C4-2B (cell line): ENCODE measurements around the gene FES.

ENCODE experiments used
- ZFX ChIP-seq: fragments of 450-650 bp; IDR thresholded peaks from 2 replicates; pipeline ENCODE4 v1.6.1; 2017
- TF ChIP-seq, protein P1 (sequence below): fragments of 450-650 bp; conservative IDR thresholded peaks from 2 replicates; pipeline ENCODE4 v1.5.1; 2017; ENCODE audit warnings: mild to moderate bottlenecking

DNA sequence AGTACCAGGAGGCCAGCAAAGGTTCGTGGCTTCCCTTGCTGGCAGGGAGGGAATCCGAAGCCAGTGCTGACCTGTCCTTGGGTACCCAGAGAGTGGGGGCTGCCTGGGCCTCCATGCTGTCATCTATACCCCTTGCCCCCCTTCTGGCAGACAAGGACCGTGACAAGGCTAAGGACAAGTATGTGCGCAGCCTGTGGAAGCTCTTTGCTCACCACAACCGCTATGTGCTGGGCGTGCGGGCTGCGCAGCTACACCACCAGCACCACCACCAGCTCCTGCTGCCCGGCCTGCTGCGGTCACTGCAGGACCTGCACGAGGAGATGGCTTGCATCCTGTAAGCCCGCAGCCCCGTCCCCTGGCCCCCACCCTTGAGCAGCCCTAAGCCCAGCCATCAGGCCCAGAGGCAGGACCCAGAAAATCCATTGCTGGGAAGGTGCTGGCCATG lies 2.8 kb downstream of the FES start:
- TF ChIP-seq, protein P1, sequence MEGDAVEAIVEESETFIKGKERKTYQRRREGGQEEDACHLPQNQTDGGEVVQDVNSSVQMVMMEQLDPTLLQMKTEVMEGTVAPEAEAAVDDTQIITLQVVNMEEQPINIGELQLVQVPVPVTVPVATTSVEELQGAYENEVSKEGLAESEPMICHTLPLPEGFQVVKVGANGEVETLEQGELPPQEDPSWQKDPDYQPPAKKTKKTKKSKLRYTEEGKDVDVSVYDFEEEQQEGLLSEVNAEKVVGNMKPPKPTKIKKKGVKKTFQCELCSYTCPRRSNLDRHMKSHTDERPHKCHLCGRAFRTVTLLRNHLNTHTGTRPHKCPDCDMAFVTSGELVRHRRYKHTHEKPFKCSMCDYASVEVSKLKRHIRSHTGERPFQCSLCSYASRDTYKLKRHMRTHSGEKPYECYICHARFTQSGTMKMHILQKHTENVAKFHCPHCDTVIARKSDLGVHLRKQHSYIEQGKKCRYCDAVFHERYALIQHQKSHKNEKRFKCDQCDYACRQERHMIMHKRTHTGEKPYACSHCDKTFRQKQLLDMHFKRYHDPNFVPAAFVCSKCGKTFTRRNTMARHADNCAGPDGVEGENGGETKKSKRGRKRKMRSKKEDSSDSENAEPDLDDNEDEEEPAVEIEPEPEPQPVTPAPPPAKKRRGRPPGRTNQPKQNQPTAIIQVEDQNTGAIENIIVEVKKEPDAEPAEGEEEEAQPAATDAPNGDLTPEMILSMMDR, result no peak
- TF ChIP-seq ZFX, result no peak
